ENCODE data around the gene KL.

KL gene

DNA sequence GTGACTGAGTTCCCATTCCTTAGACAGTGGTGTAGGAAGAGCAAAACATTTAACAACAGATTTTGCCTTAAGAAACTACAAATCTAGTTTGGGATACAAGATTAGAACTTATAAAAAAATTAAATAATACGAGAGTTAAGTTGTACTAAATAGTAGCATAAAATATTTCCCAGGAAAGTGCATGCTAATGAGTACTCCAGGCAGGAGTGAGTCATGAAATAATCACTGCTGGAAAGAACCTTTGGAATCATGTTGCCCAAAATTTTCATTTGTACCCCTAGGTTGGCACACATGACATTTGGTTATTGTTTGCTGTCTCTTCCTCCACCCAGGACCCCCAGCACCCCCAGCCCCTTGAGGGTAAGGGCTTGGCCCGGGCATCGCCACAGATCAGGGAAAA lies 26.3 kb upstream of the KL start:
- Histone ChIP-seq H3K9me3 (no peaks in the 10 kb centered on the region), H3K4me3 (ENCODE audit: low read depth in 1 of 2, low read length in 1 of 2) (no peak overlapping the region), H3K27me3 (no peaks in the 10 kb centered on the region), H3K27ac (no peak overlapping the region), H3K4me1 (ENCODE audit: control insufficient read depth in 1 of 2, insufficient read depth in 1 of 2, low read depth in 1 of 2, low read length in 1 of 2) (no peaks in the 10 kb centered on the region), H3K36me3 (no peaks in the 10 kb centered on the region)
- TF ChIP-seq, protein P1, sequence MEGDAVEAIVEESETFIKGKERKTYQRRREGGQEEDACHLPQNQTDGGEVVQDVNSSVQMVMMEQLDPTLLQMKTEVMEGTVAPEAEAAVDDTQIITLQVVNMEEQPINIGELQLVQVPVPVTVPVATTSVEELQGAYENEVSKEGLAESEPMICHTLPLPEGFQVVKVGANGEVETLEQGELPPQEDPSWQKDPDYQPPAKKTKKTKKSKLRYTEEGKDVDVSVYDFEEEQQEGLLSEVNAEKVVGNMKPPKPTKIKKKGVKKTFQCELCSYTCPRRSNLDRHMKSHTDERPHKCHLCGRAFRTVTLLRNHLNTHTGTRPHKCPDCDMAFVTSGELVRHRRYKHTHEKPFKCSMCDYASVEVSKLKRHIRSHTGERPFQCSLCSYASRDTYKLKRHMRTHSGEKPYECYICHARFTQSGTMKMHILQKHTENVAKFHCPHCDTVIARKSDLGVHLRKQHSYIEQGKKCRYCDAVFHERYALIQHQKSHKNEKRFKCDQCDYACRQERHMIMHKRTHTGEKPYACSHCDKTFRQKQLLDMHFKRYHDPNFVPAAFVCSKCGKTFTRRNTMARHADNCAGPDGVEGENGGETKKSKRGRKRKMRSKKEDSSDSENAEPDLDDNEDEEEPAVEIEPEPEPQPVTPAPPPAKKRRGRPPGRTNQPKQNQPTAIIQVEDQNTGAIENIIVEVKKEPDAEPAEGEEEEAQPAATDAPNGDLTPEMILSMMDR (IDR thresholded peaks at IDR 0.05) = no peak

GRCh38 chr13:32993145-32993544 lies 23.1 kb upstream of the KL start:
- no peaks in the 10 kb centered on the region for H3K36me3 ChIP-seq
- H3K4me1 ChIP-seq (ENCODE audit: control insufficient read depth in 1 of 2, insufficient read depth in 1 of 2, low read depth in 1 of 2, low read length in 1 of 2) = no peaks in the 10 kb centered on the region
- no peak overlapping the region for H3K27ac ChIP-seq
- H3K27me3 ChIP-seq = no peaks in the 10 kb centered on the region
- no peaks in the 10 kb centered on the region for H3K9me3 ChIP-seq
- H3K4me3 ChIP-seq (ENCODE audit: low read depth in 1 of 2, low read length in 1 of 2) = no peak overlapping the region
- TF ChIP-seq, protein P1 (IDR thresholded peaks at IDR 0.05) = no peak

- no peaks in the 10 kb centered on the region for H3K9me3 ChIP-seq
- H3K27me3 ChIP-seq = peaks cover 4% of the 10 kb centered on the region
- H3K4me3 ChIP-seq (ENCODE audit: low read depth in 1 of 2, low read length in 1 of 2) = no peak overlapping the region
- H3K36me3 ChIP-seq = no peaks in the 10 kb centered on the region
- no peaks in the 10 kb centered on the region for H3K4me1 ChIP-seq (ENCODE audit: control insufficient read depth in 1 of 2, insufficient read depth in 1 of 2, low read depth in 1 of 2, low read length in 1 of 2)
- no peak overlapping the region for H3K27ac ChIP-seq
- TF ChIP-seq, protein P1 (IDR thresholded peaks at IDR 0.05) = no peak
Observed at GRCh38 chr13:32997399-32997798, 18.8 kb upstream of the KL start.

- H3K27me3 ChIP-seq = peaks cover 4% of the 10 kb centered on the region
- no peak overlapping the region for H3K27ac ChIP-seq
- TF ChIP-seq, protein P1 (IDR thresholded peaks at IDR 0.05) = no peak
- no peaks in the 10 kb centered on the region for H3K9me3 ChIP-seq
- no peak overlapping the region for H3K4me3 ChIP-seq (ENCODE audit: low read depth in 1 of 2, low read length in 1 of 2)
- H3K4me1 ChIP-seq (ENCODE audit: control insufficient read depth in 1 of 2, insufficient read depth in 1 of 2, low read depth in 1 of 2, low read length in 1 of 2) = no peaks in the 10 kb centered on the region
- H3K36me3 ChIP-seq = no peaks in the 10 kb centered on the region
Observed at GRCh38 chr13:32998966-32999365, 17.3 kb upstream of the KL start.

DNA sequence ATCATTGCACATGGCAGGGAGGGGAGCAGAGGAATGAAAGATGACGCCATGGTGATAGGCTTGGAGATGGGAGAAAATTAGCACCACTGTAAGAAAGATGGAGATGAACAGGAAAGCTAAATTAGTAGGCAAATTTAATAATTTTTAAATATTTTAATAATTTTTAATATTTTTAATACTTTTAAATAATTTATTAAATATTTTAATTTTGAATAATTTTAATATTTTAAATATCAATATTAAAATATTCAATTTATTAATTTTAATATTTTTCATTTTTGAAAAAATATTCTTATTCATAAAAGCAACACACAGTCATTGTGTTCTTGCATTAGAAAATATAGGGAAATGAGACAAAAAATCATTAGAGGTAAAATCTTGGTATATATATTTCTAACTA lies 15.9 kb upstream of the KL start:
- Histone ChIP-seq H3K4me3 (ENCODE audit: low read depth in 1 of 2, low read length in 1 of 2) (no peak overlapping the region), H3K4me1 (ENCODE audit: control insufficient read depth in 1 of 2, insufficient read depth in 1 of 2, low read depth in 1 of 2, low read length in 1 of 2) (no peaks in the 10 kb centered on the region), H3K27ac (no peak overlapping the region), H3K27me3 (peaks cover 4% of the 10 kb centered on the region), H3K36me3 (no peaks in the 10 kb centered on the region), H3K9me3 (no peaks in the 10 kb centered on the region)
- TF ChIP-seq, protein P1 (IDR thresholded peaks at IDR 0.05) = no peak

- Histone ChIP-seq H3K27me3 (peaks cover 10% of the 10 kb centered on the region), H3K36me3 (no peaks in the 10 kb centered on the region), H3K9me3 (no peaks in the 10 kb centered on the region), H3K4me1 (ENCODE audit: control insufficient read depth in 1 of 2, insufficient read depth in 1 of 2, low read depth in 1 of 2, low read length in 1 of 2) (no peaks in the 10 kb centered on the region), H3K27ac (no peak overlapping the region), H3K4me3 (ENCODE audit: low read depth in 1 of 2, low read length in 1 of 2) (no peak overlapping the region)
- TF ChIP-seq, protein P1 (IDR thresholded peaks at IDR 0.05) = no peak
Observed at GRCh38 chr13:33003458-33004019, 12.7 kb upstream of the KL start.
